HepG2 (cell line): ENCODE data around the gene PTPRCAP. TPM values are rescaled to one million over a fixed set of nuclear protein-coding genes. Genes with fewer than 3 reads are reported as not detected.
A peak's percentile ranks its signal among the peaks of the same experiment; 100 is the strongest.

ENCODE experiments used
- ATRX ChIP-seq: sonication (generic); formaldehyde crosslinking; IDR thresholded peaks from 2 replicates; pipeline ENCODE4 v1.4.0; 2020; ENCODE audit warnings: missing genetic modification reagents, borderline replicate concordance
- FOXO1 ChIP-seq: sonication (generic); formaldehyde crosslinking; IDR thresholded peaks from 2 replicates; pipeline ENCODE4 v1.4.0; 2020; ENCODE audit warnings: missing genetic modification reagents
- HHEX ChIP-seq: IDR thresholded peaks from 2 replicates; pipeline ENCODE4 v1.6.1; 2016; ENCODE audit warnings: control low read depth
- JUNB ChIP-seq: sonication (generic); formaldehyde crosslinking; IDR thresholded peaks from 2 replicates; pipeline ENCODE4 v1.8.0; 2022; ENCODE audit warnings: missing genetic modification reagents, mild to moderate bottlenecking, borderline replicate concordance
- KLF9 ChIP-seq: IDR thresholded peaks from 2 replicates; pipeline ENCODE4 v1.6.1; 2016; ENCODE audit warnings: low read depth
- LCORL ChIP-seq, 2 experiments: fragments of 450-650 bp in 1 of 2; sonication (generic) in 1 of 2; formaldehyde crosslinking in 1 of 2; IDR thresholded peaks; 2 replicates each; pipeline versions ENCODE4 v1.5.0 to v1.6.1; 2017 to 2020; ENCODE audit warnings: antibody characterized with exemption in 1 of 2, missing genetic modification reagents in 1 of 2
- MAFF ChIP-seq: IDR thresholded peaks from 2 replicates; pipeline ENCODE4 v1.6.1; 2011; ENCODE audit warnings: low read depth, low read length, improper control_type of control experiment
- NKX3-1 ChIP-seq: sonication (generic); formaldehyde crosslinking; IDR thresholded peaks from 2 replicates; pipeline ENCODE4 v1.5.0; 2020; ENCODE audit warnings: missing genetic modification reagents
- PCBP1 ChIP-seq: fragments of 200-400 bp; formaldehyde crosslinking; IDR thresholded peaks from 2 replicates; pipeline ENCODE4 v1.6.1; 2017; ENCODE audit warnings: mild to moderate bottlenecking, low read depth, low read length, borderline replicate concordance
- SP2 ChIP-seq: sonication (generic); formaldehyde crosslinking; IDR thresholded peaks from 2 replicates; pipeline ENCODE4 v1.5.1; 2020; ENCODE audit warnings: mild to moderate bottlenecking, missing genetic modification reagents
- SRSF9 ChIP-seq: fragments of 200-400 bp; formaldehyde crosslinking; IDR thresholded peaks from 2 replicates; pipeline ENCODE4 v1.6.1; 2018; ENCODE audit warnings: borderline replicate concordance, mild to moderate bottlenecking, low read depth, low read length; ENCODE audit not compliant: insufficient read depth, poor library complexity, severe bottlenecking
- ZC3H13 ChIP-seq: sonication (generic); formaldehyde crosslinking; IDR thresholded peaks from 2 replicates; pipeline ENCODE4 v1.8.1; 2023; ENCODE audit warnings: mild to moderate bottlenecking, missing genetic modification reagents, moderate library complexity
- ZFP90 ChIP-seq: sonication (generic); formaldehyde crosslinking; IDR thresholded peaks from 2 replicates; pipeline ENCODE4 v1.8.0; 2022; ENCODE audit warnings: missing genetic modification reagents, mild to moderate bottlenecking, inconsistent platforms, borderline replicate concordance
- ZNF446 ChIP-seq: sonication (generic); formaldehyde crosslinking; IDR thresholded peaks from 2 replicates; pipeline ENCODE4 v1.5.0; 2020; ENCODE audit warnings: mild to moderate bottlenecking, missing genetic modification reagents
- ZNF619 ChIP-seq: sonication (generic); formaldehyde crosslinking; IDR thresholded peaks from 2 replicates; pipeline ENCODE4 v1.4.0; 2020; ENCODE audit warnings: mild to moderate bottlenecking, missing genetic modification reagents
- ZNF670 ChIP-seq: sonication (generic); formaldehyde crosslinking; IDR thresholded peaks from 2 replicates; pipeline ENCODE4 v1.8.0; 2022; ENCODE audit warnings: mild to moderate bottlenecking, missing genetic modification reagents, borderline replicate concordance
- ZSCAN25 ChIP-seq: sonication (generic); formaldehyde crosslinking; IDR thresholded peaks from 2 replicates; pipeline ENCODE4 v1.8.0; 2022; ENCODE audit warnings: mild to moderate bottlenecking, missing genetic modification reagents
- polyA plus RNA-seq, 8 experiments: library from polyadenylated mRNA; depleted of rRNA in 3 of 8; stranded (reverse) in 7 of 8; unstranded in 1 of 8; fragments of >200 nt; fragmentation: Illumina TruSeq in 4 of 8; extraction: Trizol in 4 of 8; gene quantifications; 2 replicates each; pipeline versions ENCODE4 v1.2.1 to v1.2.3, GENCODE V29; 2011 to 2016; ENCODE audit warnings: low read depth in 4 of 8, missing spikeins in 1 of 8, mixed read lengths in 1 of 8; ENCODE audit not compliant: insufficient read depth in 1 of 8
- total RNA-seq, 5 experiments: library from RNA; depleted of rRNA; stranded (reverse); fragments of >200 nt; fragmentation: Illumina TruSeq; extraction: Trizol; gene quantifications; 2 replicates each; pipeline ENCODE4 v1.2.3, GENCODE V29; 2016; ENCODE audit warnings: low read depth in 1 of 5
- TF ChIP-seq, protein P1 (sequence below): sonication (generic); formaldehyde crosslinking; IDR thresholded peaks from 2 replicates; pipeline ENCODE4 v1.4.0; 2020; ENCODE audit warnings: mild to moderate bottlenecking, missing genetic modification reagents
- TF ChIP-seq, protein P2 (sequence below): sonication (generic); formaldehyde crosslinking; IDR thresholded peaks from 2 replicates; pipeline ENCODE4 v1.5.0; 2020; ENCODE audit warnings: missing genetic modification reagents
- TF ChIP-seq, protein P3 (sequence below): IDR thresholded peaks from 2 replicates; pipeline ENCODE4 v1.6.1; 2016
- TF ChIP-seq, protein P4 (sequence below): sonication (generic); formaldehyde crosslinking; IDR thresholded peaks from 2 replicates; pipeline ENCODE4 v1.8.0; 2022; ENCODE audit warnings: mild to moderate bottlenecking, missing genetic modification reagents, moderate library complexity
- TF ChIP-seq, protein P5 (sequence below): sonication (generic); formaldehyde crosslinking; IDR thresholded peaks from 2 replicates; pipeline ENCODE4 v1.5.0; 2020; ENCODE audit warnings: missing genetic modification reagents

Gene PTPRCAP
- total and polyA plus RNA-seq, 2 of the 13 experiments (the other 11 are each of a cell fraction or from before 2014, with no cell fraction given) = 0.60 to 0.70 TPM

DNA sequence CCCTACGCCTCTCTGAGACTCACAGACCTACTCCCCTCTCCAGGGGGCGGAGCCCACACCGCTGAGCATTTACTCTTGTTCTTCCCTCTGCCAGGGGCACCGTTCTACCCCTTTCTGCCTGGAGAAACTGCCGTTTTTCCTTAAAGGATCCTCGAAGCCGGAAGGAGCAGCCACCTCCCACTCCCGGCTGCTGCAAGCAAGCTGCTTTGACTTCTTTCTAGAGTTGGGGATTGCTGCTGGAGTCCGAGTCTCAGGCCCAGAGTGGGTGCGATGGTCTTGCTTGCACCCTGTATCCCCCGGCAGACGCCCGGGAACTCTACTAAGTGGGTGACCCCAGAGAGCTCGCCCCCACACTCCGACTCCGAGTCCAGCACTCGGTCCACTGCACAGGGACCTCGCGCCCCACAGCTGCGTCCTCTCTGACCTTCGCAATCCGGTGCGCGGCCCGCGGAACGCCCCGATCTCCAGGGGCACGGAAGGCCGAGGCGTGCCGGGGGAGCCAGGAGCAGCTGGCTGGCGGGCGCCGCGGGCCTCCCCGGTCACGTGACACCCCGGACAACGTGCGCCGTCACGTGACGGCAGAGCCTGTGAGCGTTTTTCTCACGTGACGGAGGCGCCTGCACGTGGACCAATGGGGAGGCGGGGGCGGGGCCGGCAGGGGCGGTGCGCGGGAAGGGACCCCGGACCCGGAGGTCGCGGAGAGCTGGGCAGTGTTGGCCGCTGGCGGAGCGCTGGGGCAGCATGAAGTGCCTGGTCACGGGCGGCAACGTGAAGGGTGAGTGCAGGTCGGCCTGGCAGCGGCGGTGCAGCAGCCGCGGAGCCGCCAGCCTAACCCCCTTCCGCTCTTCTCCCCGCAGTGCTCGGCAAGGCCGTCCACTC, 45.9 kb downstream of the PTPRCAP start, which contains the start of gene RAD9A (continued):
- TF ChIP-seq HHEX (CRISPR knock-in tag) (no peak), JUNB (CRISPR knock-in tag) (0 out of 2 replicates have a peak, but pooled peaks have one; percentile 44), ZFP90 (CRISPR knock-in tag) (no peak; the same call in 1 of the 2 replicates), LCORL (IDR thresholded peaks at IDR 0.05) (peak; percentile 32; the same call in 1 of the 2 replicates), LCORL (CRISPR knock-in tag; IDR thresholded peaks at IDR 0.05) (0 out of 2 replicates have a peak, but pooled peaks have one; percentile 17), FOXO1 (CRISPR knock-in tag) (no peak), ZNF446 (CRISPR knock-in tag) (peak; percentile 97), SRSF9 (no peak), ZNF619 (CRISPR knock-in tag) (no peak; the same call in 1 of the 2 replicates), MAFF (no peak), NKX3-1 (CRISPR knock-in tag) (peak; percentile 89), ZNF670 (CRISPR knock-in tag) (peak; percentile 91), ATRX (CRISPR knock-in tag) (no peak), ZC3H13 (CRISPR knock-in tag) (peak; percentile 87), KLF9 (peak; percentile 90; the same call in 1 of the 2 replicates), ZSCAN25 (CRISPR knock-in tag) (peak; percentile 66), PCBP1 (no peak), SP2 (CRISPR knock-in tag) (peak; percentile 62)
- TF ChIP-seq, protein P1, sequence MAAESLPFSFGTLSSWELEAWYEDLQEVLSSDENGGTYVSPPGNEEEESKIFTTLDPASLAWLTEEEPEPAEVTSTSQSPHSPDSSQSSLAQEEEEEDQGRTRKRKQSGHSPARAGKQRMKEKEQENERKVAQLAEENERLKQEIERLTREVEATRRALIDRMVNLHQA (CRISPR knock-in tag) = no peak
- TF ChIP-seq, protein P2, sequence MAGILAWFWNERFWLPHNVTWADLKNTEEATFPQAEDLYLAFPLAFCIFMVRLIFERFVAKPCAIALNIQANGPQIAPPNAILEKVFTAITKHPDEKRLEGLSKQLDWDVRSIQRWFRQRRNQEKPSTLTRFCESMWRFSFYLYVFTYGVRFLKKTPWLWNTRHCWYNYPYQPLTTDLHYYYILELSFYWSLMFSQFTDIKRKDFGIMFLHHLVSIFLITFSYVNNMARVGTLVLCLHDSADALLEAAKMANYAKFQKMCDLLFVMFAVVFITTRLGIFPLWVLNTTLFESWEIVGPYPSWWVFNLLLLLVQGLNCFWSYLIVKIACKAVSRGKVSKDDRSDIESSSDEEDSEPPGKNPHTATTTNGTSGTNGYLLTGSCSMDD (CRISPR knock-in tag) = no peak
- TF ChIP-seq, protein P3, sequence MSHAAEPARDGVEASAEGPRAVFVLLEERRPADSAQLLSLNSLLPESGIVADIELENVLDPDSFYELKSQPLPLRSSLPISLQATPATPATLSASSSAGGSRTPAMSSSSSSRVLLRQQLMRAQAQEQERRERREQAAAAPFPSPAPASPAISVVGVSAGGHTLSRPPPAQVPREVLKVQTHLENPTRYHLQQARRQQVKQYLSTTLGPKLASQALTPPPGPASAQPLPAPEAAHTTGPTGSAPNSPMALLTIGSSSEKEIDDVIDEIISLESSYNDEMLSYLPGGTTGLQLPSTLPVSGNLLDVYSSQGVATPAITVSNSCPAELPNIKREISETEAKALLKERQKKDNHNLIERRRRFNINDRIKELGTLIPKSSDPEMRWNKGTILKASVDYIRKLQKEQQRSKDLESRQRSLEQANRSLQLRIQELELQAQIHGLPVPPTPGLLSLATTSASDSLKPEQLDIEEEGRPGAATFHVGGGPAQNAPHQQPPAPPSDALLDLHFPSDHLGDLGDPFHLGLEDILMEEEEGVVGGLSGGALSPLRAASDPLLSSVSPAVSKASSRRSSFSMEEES (CRISPR knock-in tag) = peak; percentile 98
- TF ChIP-seq, protein P4, sequence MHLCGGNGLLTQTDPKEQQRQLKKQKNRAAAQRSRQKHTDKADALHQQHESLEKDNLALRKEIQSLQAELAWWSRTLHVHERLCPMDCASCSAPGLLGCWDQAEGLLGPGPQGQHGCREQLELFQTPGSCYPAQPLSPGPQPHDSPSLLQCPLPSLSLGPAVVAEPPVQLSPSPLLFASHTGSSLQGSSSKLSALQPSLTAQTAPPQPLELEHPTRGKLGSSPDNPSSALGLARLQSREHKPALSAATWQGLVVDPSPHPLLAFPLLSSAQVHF = peak; percentile 93
- TF ChIP-seq, protein P5, sequence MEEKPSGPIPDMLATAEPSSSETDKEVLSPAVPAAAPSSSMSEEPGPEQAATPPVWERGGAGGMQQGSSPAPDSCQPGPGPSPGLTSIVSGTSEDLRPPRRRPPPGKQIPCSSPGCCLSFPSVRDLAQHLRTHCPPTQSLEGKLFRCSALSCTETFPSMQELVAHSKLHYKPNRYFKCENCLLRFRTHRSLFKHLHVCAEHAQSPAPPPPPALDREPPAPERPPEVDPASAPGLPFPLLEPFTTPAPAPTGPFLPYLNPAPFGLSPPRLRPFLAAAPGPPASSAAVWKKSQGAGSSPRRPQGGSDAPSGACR = no peak; the same call in 1 of the 2 replicates
